Stimulated activated CD8-positive, alpha-beta memory T cell treated with anti-CD3 and anti-CD28 coated beads, Interleukin-15, amount 100 ng/mL, for 24 hours (primary cell): ENCODE measurements around the gene FLNB.

Experiments
- DNase-seq: peaks from one replicate; pipeline ENCODE4 v3.0.0-alpha.2; 2020; ENCODE audit warnings: low read depth

Gene FLNB

DNA sequence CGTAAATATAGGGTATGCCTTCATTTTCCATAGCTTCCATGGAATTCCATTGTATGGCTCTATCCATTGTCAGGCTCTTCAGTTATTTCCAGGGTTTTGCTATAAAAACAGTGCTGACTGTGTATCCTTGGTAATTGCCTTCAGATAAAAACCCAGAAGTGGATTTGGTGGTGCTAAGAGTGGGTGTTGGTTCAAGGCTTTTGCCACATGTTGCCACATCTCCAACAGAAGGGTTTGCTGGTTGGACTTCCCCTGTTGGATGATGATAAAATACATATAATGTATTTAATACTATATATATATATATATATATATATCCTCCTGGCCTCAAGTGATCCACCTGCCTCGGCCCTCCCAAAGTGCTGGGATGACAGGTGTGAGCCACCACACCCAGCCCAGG lies 97.8 kb downstream of the FLNB start:
- DNase-seq, result no peak

DNA sequence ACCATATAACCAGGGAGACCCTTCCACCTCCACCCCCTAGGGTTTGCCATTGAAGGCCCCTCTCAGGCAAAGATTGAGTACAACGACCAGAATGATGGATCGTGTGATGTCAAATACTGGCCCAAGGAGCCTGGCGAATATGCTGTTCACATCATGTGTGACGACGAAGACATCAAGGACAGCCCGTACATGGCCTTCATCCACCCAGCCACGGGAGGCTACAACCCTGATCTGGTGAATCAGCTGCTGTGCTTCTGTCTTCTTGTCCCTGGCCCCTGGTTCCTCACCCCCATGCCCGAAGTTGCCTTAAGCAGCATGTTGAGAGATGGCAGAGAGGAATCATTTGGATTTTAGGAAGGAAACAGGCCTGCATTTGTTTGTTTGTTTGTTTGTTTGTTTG lies 98.4 kb downstream of the FLNB start:
- no peak for DNase-seq

- no peak for DNase-seq
Measured at GRCh38 chr3:58107597-58107996, 99.4 kb downstream of the FLNB start.

GRCh38 chr3:58109752-58110151 lies 101.5 kb downstream of the FLNB start:
- no peak for DNase-seq

DNA sequence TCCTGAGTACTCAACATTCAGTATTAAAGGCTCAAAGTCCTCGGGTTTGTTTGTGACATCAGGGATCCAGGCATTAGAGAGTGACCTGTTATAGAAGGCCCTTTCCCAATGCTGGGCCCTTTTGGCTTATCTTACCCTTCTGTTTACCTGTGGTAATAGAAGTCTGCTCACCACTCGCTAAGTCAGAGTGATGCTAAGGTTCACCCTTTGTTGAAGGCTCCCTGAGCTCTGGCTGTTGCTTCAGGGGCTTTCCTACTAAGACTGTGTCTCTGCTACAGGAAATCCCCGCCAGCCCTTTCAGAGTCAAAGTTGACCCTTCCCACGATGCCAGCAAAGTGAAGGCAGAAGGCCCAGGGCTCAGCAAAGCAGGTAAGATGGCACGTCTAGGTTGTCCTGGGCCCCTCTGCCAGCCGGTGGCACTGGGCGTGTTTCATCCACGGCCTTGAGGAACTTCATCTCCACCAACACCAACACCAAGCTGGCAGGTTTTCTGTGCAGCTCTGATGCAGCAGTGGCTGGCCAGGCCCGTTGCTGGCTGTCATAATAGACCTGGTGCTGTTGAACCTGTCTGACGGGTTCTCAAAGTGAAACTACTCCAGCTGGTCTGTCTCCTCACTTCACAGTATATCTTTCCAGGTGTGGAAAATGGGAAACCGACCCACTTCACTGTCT lies 103.4 kb downstream of the FLNB start:
- no peak for DNase-seq

DNA sequence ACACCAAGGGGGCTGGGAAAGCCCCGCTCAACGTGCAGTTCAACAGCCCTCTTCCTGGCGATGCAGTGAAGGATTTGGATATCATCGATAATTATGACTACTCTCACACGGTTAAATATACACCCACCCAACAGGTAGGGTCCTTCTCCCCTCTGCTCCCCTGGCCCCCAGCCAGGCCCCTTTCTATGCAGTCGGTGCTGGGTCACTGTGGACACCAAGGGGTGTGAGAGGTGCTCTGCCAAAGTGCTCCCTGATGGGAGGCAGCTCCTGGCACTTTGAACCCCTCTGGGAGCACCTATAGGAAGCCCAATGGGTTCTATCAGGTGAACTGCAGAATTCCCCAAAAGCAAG lies 103.9 kb downstream of the FLNB start:
- DNase-seq, result no peak

- no peak for DNase-seq
Measured at GRCh38 chr3:58115175-58115574, 107.0 kb downstream of the FLNB start.

GRCh38 chr3:58116161-58116955 lies 108.1 kb downstream of the FLNB start:
- peak; percentile 2 for DNase-seq

DNA sequence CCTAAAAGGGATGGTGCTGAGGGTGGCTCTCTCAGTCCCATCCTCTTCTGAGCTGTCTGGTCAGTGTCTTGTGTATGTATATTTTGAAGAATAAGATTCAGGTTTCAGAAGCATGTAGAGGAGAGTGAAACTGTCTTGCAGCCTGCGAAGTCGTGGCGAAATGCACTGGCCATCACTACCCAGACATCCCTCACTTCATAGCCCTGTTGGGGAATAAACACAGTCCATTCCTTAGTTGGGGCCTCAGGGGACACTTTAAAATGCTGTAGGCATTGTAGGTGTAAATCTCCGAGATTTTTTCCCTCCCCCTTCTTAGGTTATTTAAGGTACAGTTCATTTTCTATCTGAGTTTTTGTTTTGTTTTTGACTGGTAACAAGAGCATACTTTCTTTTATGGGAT lies 108.8 kb downstream of the FLNB start:
- DNase-seq, result no peak

- DNase-seq, result no peak
Measured at GRCh38 chr3:58117561-58118181, 109.4 kb downstream of the FLNB start.

DNA sequence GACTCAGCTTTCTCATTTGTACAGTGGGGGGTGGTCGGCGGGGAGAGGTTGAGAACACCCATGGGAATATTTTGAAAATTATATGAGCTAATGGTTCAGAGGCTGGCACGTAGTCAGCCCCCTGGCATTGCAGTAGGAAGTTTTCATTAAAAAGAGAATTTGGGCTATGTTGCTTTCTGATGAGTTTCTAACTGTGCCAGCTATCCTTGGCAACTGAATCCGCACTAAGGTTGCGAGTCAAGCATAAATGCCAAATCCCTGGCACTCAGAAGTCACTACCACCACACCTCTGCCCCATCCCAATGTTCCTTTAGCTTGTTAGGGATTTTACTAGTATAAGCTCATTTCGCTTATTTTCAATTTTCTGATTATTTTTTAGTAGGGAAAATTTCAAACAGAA lies 111.0 kb downstream of the FLNB start:
- no peak for DNase-seq

DNA sequence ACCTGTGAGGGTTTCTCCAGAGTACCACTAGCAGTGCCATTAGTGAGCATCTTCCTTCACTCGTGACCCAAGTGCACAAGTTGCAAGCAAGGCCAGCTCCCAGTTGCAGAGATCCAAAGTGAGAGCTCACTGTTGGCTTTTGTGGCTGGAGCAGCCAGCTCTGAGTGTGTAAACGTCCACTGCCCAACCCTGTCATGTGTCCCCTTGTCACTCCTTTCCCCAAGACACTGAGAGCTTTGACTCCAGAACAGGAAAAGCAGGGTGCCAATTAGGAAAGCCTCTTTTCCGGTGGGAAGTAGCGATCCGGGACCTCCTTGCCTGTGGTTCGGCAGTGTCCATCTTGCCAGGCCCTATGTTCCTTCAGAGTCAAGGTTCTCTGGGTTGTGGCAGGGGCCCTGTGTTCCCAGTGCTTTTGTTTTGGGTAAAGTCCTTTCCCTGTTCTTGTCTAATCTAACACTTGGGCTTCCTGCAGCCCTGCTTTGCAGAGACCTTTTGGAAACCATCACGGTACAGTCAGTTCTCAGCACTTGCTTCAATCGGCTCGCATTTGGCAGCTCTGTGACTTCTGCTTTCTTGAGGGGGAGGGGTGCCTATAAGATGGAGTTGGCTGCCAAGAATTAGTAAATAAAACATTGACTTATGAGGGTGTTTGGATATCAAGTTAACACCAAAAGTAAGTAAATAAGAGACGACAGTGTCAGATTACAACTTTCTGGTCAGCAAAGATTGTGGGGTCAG lies 112.0 kb downstream of the FLNB start:
- no peak for DNase-seq

DNA sequence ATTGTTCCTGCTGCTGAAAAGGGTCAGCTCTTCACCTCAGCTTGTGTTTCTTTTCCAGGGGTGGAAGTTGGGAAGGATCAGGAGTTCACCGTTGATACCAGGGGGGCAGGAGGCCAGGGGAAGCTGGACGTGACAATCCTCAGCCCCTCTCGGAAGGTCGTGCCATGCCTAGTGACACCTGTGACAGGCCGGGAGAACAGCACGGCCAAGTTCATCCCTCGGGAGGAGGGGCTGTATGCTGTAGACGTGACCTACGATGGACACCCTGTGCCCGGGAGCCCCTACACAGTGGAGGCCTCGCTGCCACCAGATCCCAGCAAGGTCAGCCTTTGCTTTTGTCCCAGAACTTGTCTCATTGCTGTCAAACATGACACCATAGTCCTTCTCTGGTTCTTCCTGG lies 113.0 kb downstream of the FLNB start:
- DNase-seq, result no peak

DNA sequence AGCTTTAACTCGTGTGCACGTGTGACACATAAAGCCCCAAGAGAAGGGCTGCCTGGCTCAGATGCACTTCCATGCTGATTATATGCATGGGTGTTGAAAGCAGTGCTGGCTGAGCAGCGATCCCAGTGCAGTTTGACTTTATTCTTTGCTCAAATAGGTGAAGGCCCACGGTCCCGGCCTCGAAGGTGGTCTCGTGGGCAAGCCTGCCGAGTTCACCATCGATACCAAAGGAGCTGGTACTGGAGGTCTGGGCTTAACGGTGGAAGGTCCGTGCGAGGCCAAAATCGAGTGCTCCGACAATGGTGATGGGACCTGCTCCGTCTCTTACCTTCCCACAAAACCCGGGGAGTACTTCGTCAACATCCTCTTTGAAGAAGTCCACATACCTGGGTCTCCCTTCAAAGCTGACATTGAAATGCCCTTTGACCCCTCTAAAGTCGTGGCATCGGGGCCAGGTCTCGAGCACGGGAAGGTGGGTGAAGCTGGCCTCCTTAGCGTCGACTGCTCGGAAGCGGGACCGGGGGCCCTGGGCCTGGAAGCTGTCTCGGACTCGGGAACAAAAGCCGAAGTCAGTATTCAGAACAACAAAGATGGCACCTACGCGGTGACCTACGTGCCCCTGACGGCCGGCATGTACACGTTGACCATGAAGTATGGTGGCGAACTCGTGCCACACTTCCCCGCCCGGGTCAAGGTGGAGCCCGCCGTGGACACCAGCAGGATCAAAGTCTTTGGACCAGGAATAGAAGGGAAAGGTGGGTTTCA lies 114.9 kb downstream of the FLNB start:
- no peak for DNase-seq

DNA sequence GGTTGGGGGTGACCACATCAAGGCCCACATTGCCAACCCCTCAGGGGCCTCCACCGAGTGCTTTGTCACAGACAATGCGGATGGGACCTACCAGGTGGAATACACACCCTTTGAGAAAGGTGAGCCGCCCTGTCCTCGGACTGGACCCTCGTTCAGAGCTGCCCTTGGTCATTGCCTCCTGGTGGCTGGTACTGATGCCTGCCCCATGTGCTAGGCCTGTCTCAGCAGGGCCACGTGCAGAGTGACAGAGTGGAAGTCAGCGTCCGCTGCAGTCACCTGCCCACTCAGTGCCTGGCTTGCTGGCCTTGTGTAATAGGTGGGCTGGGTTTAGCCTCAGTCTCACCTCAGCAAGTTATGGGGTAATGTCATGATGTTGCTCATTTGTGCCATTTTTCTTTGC lies 116.2 kb downstream of the FLNB start:
- no peak for DNase-seq

GRCh38 chr3:58129041-58129770 lies 121.0 kb downstream of the FLNB start:
- no peak for DNase-seq

DNA sequence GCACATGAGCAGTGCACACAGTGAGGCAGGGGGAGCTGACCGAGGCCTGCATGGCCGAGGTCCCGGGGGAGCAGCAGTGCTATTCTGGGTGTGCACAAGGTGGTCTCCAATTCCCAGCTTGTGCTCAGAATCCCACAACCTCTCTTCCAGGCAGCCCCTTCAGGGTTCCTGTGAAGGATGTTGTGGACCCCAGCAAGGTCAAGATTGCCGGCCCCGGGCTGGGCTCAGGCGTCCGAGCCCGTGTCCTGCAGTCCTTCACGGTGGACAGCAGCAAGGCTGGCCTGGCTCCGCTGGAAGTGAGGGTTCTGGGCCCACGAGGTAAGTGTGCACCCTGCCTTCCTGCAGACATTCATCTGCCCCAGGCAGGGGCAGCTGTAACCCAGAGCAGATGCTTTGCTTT lies 122.4 kb downstream of the FLNB start:
- DNase-seq, result no peak

DNA sequence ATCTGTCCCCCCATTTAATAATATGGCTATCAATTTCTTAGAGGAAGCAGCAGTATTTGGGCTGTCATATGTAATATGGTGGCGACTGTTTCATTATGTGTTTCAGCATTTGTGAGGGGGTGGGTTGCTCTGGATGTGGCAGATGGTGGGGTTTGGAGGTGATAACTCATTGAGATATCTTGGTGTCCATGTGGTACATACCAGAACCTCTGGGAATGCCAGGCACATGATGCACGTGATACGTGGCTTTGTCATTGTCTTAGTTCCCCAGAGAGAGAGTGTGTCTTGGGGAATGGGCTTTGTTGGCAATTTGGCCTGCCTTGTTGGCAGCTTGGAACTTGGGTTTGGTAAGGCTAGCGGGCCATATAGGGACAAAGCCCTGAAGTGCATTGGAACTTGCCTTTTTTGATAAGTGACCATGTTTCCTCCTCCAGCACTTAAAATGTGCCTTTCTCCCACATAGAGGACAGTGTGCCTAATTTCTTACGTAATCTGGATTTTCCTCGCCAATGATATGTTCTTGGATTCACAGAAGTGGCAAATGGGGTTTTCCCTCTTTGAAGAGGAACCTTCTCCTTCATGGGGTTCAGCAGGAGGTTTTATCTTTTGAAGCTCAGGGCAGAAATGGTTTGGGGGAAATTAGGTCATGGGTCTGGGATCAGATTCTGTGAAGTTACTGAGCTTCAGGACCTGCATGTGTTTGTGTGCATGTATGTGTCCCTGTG lies 123.0 kb downstream of the FLNB start:
- DNase-seq, result no peak

GRCh38 chr3:58132850-58133249 lies 124.6 kb downstream of the FLNB start:
- DNase-seq, result no peak

DNA sequence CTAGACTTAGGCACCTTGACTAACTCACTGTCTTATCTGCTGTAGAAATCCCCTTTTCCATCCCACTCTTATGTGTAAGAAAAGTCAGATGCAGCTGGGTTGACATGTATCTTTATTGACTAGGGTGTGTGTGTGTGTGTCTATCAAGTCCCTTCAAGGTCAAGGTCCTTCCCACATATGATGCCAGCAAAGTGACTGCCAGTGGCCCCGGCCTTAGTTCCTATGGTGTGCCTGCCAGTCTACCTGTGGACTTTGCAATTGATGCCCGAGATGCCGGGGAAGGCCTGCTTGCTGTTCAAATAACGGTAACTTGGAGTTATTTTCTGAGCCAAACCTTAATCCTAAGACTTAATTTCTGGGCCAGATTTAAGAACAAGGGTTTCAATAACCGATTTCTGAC lies 126.2 kb downstream of the FLNB start:
- no peak for DNase-seq
